Testis (tissue), 2 donors: ENCODE measurements around the gene PRKAR1B.

Source experiments
- CTCF ChIP-seq, 3 experiments: fragments of 450-650 bp in 2 of 3; fragments of 200-600 bp in 1 of 3; sonication (generic) in 1 of 3; IDR thresholded peaks; one replicate each; pipeline ENCODE4 v1.5.1; 2016 to 2019; ENCODE audit warnings: antibody characterized with exemption in 3 of 3, mild to moderate bottlenecking in 2 of 3, moderate library complexity in 1 of 3
- POLR2A ChIP-seq: fragments of 450-650 bp; IDR thresholded peaks from one replicate; pipeline ENCODE4 v1.6.1; 2017; ENCODE audit warnings: antibody characterized with exemption, mild to moderate bottlenecking, moderate library complexity

- no peak for TF ChIP-seq CTCF (IDR thresholded peaks at IDR 0.05)
- TF ChIP-seq POLR2A: no peak
Observed at GRCh38 chr7:571718-572415, 155.2 kb downstream of the PRKAR1B start.
